Stimulated activated CD8-positive, alpha-beta memory T cell treated with anti-CD3 and anti-CD28 coated beads, Interleukin-7, amount 100 ng/mL, for 24 hours (primary cell): ENCODE measurements around the gene EPHA4.

Experiments
- DNase-seq: peaks from one replicate; pipeline ENCODE4 v3.0.0-alpha.2; 2020; ENCODE audit warnings: low read depth

Gene EPHA4

GRCh38 chr2:221392228-221392881 lies 179.7 kb downstream of the EPHA4 start:
- DNase-seq = no peak

- no peak for DNase-seq
These were observed 181.2 kb downstream of the EPHA4 start for GRCh38 chr2:221390878-221391277.

- DNase-seq = no peak
These were observed 182.2 kb downstream of the EPHA4 start for GRCh38 chr2:221389904-221390303.

GRCh38 chr2:221389421-221389820 lies 182.7 kb downstream of the EPHA4 start:
- DNase-seq = no peak

- DNase-seq = no peak
These were observed 183.2 kb downstream of the EPHA4 start for GRCh38 chr2:221388891-221389290.

GRCh38 chr2:221385716-221386115 lies 186.4 kb downstream of the EPHA4 start:
- DNase-seq = no peak

- DNase-seq = no peak
These were observed 190.1 kb downstream of the EPHA4 start for GRCh38 chr2:221381928-221382488.

- DNase-seq = no peak
These were observed 191.4 kb downstream of the EPHA4 start for GRCh38 chr2:221380686-221381085.

- no peak for DNase-seq
These were observed 192.0 kb downstream of the EPHA4 start for GRCh38 chr2:221380062-221380461.

- DNase-seq = no peak
These were observed 194.5 kb downstream of the EPHA4 start for GRCh38 chr2:221377597-221377996.

GRCh38 chr2:221377066-221377465 lies 195.0 kb downstream of the EPHA4 start:
- no peak for DNase-seq

GRCh38 chr2:221374234-221374633 lies 197.9 kb downstream of the EPHA4 start:
- no peak for DNase-seq

GRCh38 chr2:221372907-221373306 lies 199.2 kb downstream of the EPHA4 start:
- DNase-seq = no peak

- no peak for DNase-seq
These were observed 199.8 kb downstream of the EPHA4 start for GRCh38 chr2:221372159-221372884.

GRCh38 chr2:221371347-221371746 lies 200.8 kb downstream of the EPHA4 start:
- no peak for DNase-seq

- DNase-seq = no peak
These were observed 201.3 kb downstream of the EPHA4 start for GRCh38 chr2:221370857-221371211.

- no peak for DNase-seq
These were observed 201.8 kb downstream of the EPHA4 start for GRCh38 chr2:221370076-221370856.
